SIG-M5 treated with dmso at 0.1 percent for 504 hours (cell line): ENCODE measurements around the gene GALC.

Experiments
- DNase-seq: peaks from one replicate; lab custom pipeline; 2025; ENCODE audit not compliant: unreplicated experiment; lab: John Stamatoyannopoulos, UW

GALC gene

GRCh38 chr14:88007608-88008007 lies 14.6 kb upstream of the GALC start:
- no peak for DNase-seq

- peak; percentile 87 for DNase-seq
Measured at GRCh38 chr14:88005978-88006851, 13.2 kb upstream of the GALC start.

GRCh38 chr14:88005050-88005481 lies 12.1 kb upstream of the GALC start, which contains the start of gene GPR65:
Gene GPR65, plus strand, starts transcription at chr14:88005135. Its CDS starts 5,713 bp downstream, at chr14:88010848.
- DNase-seq: peak; percentile 88

- peak; percentile 41 for DNase-seq
Measured at GRCh38 chr14:88004506-88005036, 11.6 kb upstream of the GALC start.

GRCh38 chr14:88003425-88003824 lies 10.4 kb upstream of the GALC start:
- DNase-seq: peak; percentile 66

- peak; percentile 92 for DNase-seq
Measured at GRCh38 chr14:88002421-88003075, 9.6 kb upstream of the GALC start.

- peak; percentile 81 for DNase-seq
Measured at GRCh38 chr14:87999277-87999676, 6.3 kb upstream of the GALC start.

GRCh38 chr14:87998482-87998881 lies 5.5 kb upstream of the GALC start:
- DNase-seq: no peak

GRCh38 chr14:87996291-87996592 lies 3.3 kb upstream of the GALC start:
- DNase-seq: no peak

- DNase-seq: peak; percentile 19
Measured at GRCh38 chr14:87995500-87996290, 2.7 kb upstream of the GALC start.

- DNase-seq: no peak
Measured at GRCh38 chr14:87994974-87995373, 2.0 kb upstream of the GALC start.

GRCh38 chr14:87992346-87992717 lies 650 bp downstream of the GALC start:
- DNase-seq: peak; percentile 54

GRCh38 chr14:87990682-87991081 lies 2.3 kb downstream of the GALC start:
- DNase-seq: no peak

GRCh38 chr14:87989956-87990299 lies 3.1 kb downstream of the GALC start:
- no peak for DNase-seq

GRCh38 chr14:87989221-87989955 lies 3.6 kb downstream of the GALC start:
- DNase-seq: no peak

GRCh38 chr14:87979689-87980088 lies 13.3 kb downstream of the GALC start:
- DNase-seq: no peak

- DNase-seq: no peak
Measured at GRCh38 chr14:87975636-87976035, 17.3 kb downstream of the GALC start.

GRCh38 chr14:87971010-87971409 lies 22.0 kb downstream of the GALC start:
- no peak for DNase-seq

- no peak for DNase-seq
Measured at GRCh38 chr14:87967496-87967895, 25.5 kb downstream of the GALC start.

- DNase-seq: no peak
Measured at GRCh38 chr14:87966816-87967215, 26.2 kb downstream of the GALC start.

- no peak for DNase-seq
Measured at GRCh38 chr14:87961246-87961645, 31.7 kb downstream of the GALC start.
